ENCODE measurements around the gene TIPIN. TPM values are rescaled to one million over a fixed set of nuclear protein-coding genes. Genes with fewer than 3 reads are reported as not detected.

The TIPIN gene
- total RNA-seq, 2 experiments from 2014 or later = 36.4 to 42.7 TPM

- Mint-ChIP-seq H3K4me1 (ENCODE audit: low read depth) (peaks cover 28% of the 10 kb centered on the region), H3K36me3 (ENCODE audit: low read depth) (no peaks in the 10 kb centered on the region), H3K4me3 (no peak overlapping the region), H3K9me3 (ENCODE audit: insufficient read depth) (no peaks in the 10 kb centered on the region), H3K27ac (no peak overlapping the region), H3K27me3 (ENCODE audit: low read depth) (no peaks in the 10 kb centered on the region)
- ATAC-seq = no peak
- ChIA-PET CTCF (interaction anchor here (0.7 to 2.3 kb wide), 6 partner anchors 20 to 692 kb away, joined by 3 to 16 read pairs (median 3); partner anchors contain the start of gene SNAPC5), POLR2A (no interaction called here)
- DNase-seq = no peak
These were observed 68.9 kb downstream of the TIPIN start for GRCh38 chr15:66287461-66288057.

Other genes with a start within 250 kb of the TIPIN start
- not detected for gene MEGF11, start 102.9 kb downstream of the TIPIN start, total RNA-seq
- 10 to 100 TPM; 23.6 to 24.3 TPM for gene DIS3L, start 63.1 kb downstream of the TIPIN start, total RNA-seq
- gene MAP2K1, start 30.2 kb upstream of the TIPIN start, total RNA-seq = 100 to 1,000 TPM; 108 to 118 TPM
- 10 to 100 TPM; 25.0 to 25.7 TPM for gene SNAPC5, start 141.1 kb upstream of the TIPIN start, total RNA-seq
- gene RPL4, start 148.2 kb upstream of the TIPIN start, total RNA-seq = 1,000 to 10,000 TPM; 2,498 to 2,528 TPM
- 10 to 100 TPM; 37.2 to 44.8 TPM for gene ZWILCH, start 148.6 kb upstream of the TIPIN start, total RNA-seq
- not detected for gene LCTL, start 209.3 kb upstream of the TIPIN start, total RNA-seq

Measured in activated CD8-positive, alpha-beta T cell treated with anti-CD3 and anti-CD28 coated beads, Interleukin-2, amount 10 ng/mL, durations not matched to agents 7 days and 5 days (primary cell).